Neutrophil (primary cell): ENCODE measurements around the gene CELF2.

ENCODE experiments used
- H3K27ac ChIP-seq: fragments of 200-600 bp; sonication (generic); 2 replicates; pipeline ENCODE4 v1.5.1; 2016; ENCODE audit warnings: mild to moderate bottlenecking, moderate library complexity
- H3K27me3 ChIP-seq: fragments of 200-600 bp; sonication (generic); 2 replicates; pipeline ENCODE4 v1.6.0; 2016; ENCODE audit warnings: mild to moderate bottlenecking
- H3K36me3 ChIP-seq: fragments of 200-600 bp; sonication (generic); 2 replicates; pipeline ENCODE4 v1.5.1; 2017
- H3K4me1 ChIP-seq, 2 experiments: fragments of 200-600 bp in 1 of 2; sonication (generic) in 1 of 2; 1 replicate in 1 of 2; 2 replicates in 1 of 2; pipeline versions ENCODE4 v1.5.1 to v1.6.1; 2013 to 2016; ENCODE audit warnings: low read depth in 1 of 2, low read length in 1 of 2, mild to moderate bottlenecking in 1 of 2, moderate library complexity in 1 of 2; ENCODE audit not compliant: control insufficient read depth in 1 of 2, insufficient read depth in 1 of 2
- H3K4me3 ChIP-seq, 2 experiments: fragments of 200-600 bp in 1 of 2; sonication (generic) in 1 of 2; 1 replicate in 1 of 2; 2 replicates in 1 of 2; pipeline ENCODE4 v1.5.1; 2013 to 2016; ENCODE audit warnings: low read depth in 1 of 2, low read length in 1 of 2, mild to moderate bottlenecking in 1 of 2, moderate library complexity in 1 of 2
- H3K9me3 ChIP-seq: fragments of 200-600 bp; sonication (generic); 2 replicates; pipeline ENCODE4 v1.5.1; 2016
- TF ChIP-seq, protein P1 (sequence below): fragments of 200-600 bp; sonication (generic); IDR thresholded peaks from 2 replicates; pipeline ENCODE4 v1.5.1; 2016; ENCODE audit warnings: antibody characterized with exemption

The CELF2 gene

GRCh38 chr10:11223507-11224140, 206.0 kb downstream of the CELF2 start:
- Histone ChIP-seq H3K4me3 (no peak overlapping the region), H3K27me3 (no peaks in the 10 kb centered on the region), H3K4me1 (peaks cover 41 to 45% of the 10 kb centered on the region in 2 experiments), H3K27ac (no peak overlapping the region), H3K9me3 (no peaks in the 10 kb centered on the region), H3K36me3 (peaks cover 87% of the 10 kb centered on the region)
- TF ChIP-seq, protein P1, sequence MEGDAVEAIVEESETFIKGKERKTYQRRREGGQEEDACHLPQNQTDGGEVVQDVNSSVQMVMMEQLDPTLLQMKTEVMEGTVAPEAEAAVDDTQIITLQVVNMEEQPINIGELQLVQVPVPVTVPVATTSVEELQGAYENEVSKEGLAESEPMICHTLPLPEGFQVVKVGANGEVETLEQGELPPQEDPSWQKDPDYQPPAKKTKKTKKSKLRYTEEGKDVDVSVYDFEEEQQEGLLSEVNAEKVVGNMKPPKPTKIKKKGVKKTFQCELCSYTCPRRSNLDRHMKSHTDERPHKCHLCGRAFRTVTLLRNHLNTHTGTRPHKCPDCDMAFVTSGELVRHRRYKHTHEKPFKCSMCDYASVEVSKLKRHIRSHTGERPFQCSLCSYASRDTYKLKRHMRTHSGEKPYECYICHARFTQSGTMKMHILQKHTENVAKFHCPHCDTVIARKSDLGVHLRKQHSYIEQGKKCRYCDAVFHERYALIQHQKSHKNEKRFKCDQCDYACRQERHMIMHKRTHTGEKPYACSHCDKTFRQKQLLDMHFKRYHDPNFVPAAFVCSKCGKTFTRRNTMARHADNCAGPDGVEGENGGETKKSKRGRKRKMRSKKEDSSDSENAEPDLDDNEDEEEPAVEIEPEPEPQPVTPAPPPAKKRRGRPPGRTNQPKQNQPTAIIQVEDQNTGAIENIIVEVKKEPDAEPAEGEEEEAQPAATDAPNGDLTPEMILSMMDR = no peak

- TF ChIP-seq, protein P1 = no peak
- no peaks in the 10 kb centered on the region for H3K27me3 ChIP-seq
- H3K9me3 ChIP-seq = no peaks in the 10 kb centered on the region
- H3K36me3 ChIP-seq = peaks cover 87% of the 10 kb centered on the region
- H3K4me3 ChIP-seq = no peak overlapping the region
- no peak overlapping the region for H3K27ac ChIP-seq
- H3K4me1 ChIP-seq = peaks cover 48 to 52% of the 10 kb centered on the region in 2 experiments
These were observed 206.6 kb downstream of the CELF2 start for GRCh38 chr10:11224321-11224720.

- Histone ChIP-seq H3K27ac (peak overlapping the region; percentile 85), H3K36me3 (peaks cover 87% of the 10 kb centered on the region), H3K27me3 (no peaks in the 10 kb centered on the region), H3K9me3 (no peaks in the 10 kb centered on the region), H3K4me1 (peaks cover 52 to 58% of the 10 kb centered on the region in 2 experiments), H3K4me3 (no peak overlapping the region)
- TF ChIP-seq, protein P1 = no peak
These were observed 207.2 kb downstream of the CELF2 start for GRCh38 chr10:11224792-11225416.

DNA sequence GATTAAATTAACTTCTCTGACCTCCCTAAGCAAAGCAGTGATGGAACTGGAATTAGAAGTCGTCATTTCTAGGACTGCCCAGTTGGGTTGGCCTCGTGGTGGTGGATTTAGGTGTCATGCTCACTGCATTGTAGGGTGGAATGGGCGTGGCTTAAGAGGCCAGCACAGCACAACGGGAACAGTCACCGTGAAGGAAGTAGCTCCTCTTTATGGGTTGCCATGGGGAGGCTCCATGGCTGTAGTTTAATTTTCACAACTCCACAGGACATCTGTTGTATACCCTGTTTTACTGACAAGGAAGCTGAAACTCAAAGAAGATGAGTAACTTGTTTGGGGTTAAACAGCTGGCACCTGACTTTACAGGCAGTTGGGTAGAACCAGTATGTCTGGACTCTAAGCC, 208.3 kb downstream of the CELF2 start:
- H3K4me1 ChIP-seq = peaks cover 62 to 68% of the 10 kb centered on the region in 2 experiments
- peak overlapping the region; percentile 85 for H3K27ac ChIP-seq
- TF ChIP-seq, protein P1 = no peak

GRCh38 chr10:11227103-11227502, 209.4 kb downstream of the CELF2 start:
- H3K36me3 ChIP-seq = peaks cover 86% of the 10 kb centered on the region

More for the DNA sequence above, 208.3 kb downstream of the CELF2 start:
- no peaks in the 10 kb centered on the region for H3K27me3 ChIP-seq
- peak overlapping the region; percentile 28 to 48 for H3K4me3 ChIP-seq
- H3K9me3 ChIP-seq = no peaks in the 10 kb centered on the region
- H3K36me3 ChIP-seq = peaks cover 88% of the 10 kb centered on the region

More at GRCh38 chr10:11227103-11227502, 209.4 kb downstream of the CELF2 start:
- Histone ChIP-seq H3K4me3 (peak overlapping the region; percentile 28 to 48), H3K27me3 (no peaks in the 10 kb centered on the region), H3K27ac (peak overlapping the region; percentile 85), H3K9me3 (no peaks in the 10 kb centered on the region), H3K4me1 (peaks cover 63 to 68% of the 10 kb centered on the region in 2 experiments)
- TF ChIP-seq, protein P1 = no peak
